GM12874 (cell line): Measurements from ENCODE around the gene GARNL3.

ENCODE experiments used
- CTCF ChIP-seq: IDR thresholded peaks from 2 replicates; pipeline ENCODE4 v1.5.1; 2011; ENCODE audit warnings: low read depth, mild to moderate bottlenecking, control low read depth, low read length, moderate library complexity; ENCODE audit not compliant: insufficient read depth

Gene GARNL3

GRCh38 chr9:127269449-127269848 lies 4.9 kb downstream of the GARNL3 start:
- no peak for TF ChIP-seq CTCF

GRCh38 chr9:127273326-127273725 lies 8.8 kb downstream of the GARNL3 start:
- TF ChIP-seq CTCF: no peak

GRCh38 chr9:127277099-127277498 lies 12.5 kb downstream of the GARNL3 start:
- no peak for TF ChIP-seq CTCF

- no peak for TF ChIP-seq CTCF
Measured at GRCh38 chr9:127277770-127278169, 13.2 kb downstream of the GARNL3 start.

GRCh38 chr9:127278372-127278771 lies 13.8 kb downstream of the GARNL3 start:
- TF ChIP-seq CTCF: no peak

- TF ChIP-seq CTCF: no peak
Measured at GRCh38 chr9:127279717-127280285, 15.2 kb downstream of the GARNL3 start.

GRCh38 chr9:127280880-127281660 lies 16.5 kb downstream of the GARNL3 start:
- no peak for TF ChIP-seq CTCF
